Testis (tissue), 2 donors: ENCODE data around the gene AIMP1.
A peak's percentile ranks its signal among the peaks of the same experiment; 100 is the strongest.

Experiments
- POLR2A ChIP-seq: fragments of 450-650 bp; IDR thresholded peaks from one replicate; pipeline ENCODE4 v1.6.1; 2017; ENCODE audit warnings: antibody characterized with exemption, mild to moderate bottlenecking, moderate library complexity
- TF ChIP-seq, protein P1 (sequence below), 3 experiments: fragments of 450-650 bp in 2 of 3; fragments of 200-600 bp in 1 of 3; sonication (generic) in 1 of 3; IDR thresholded peaks; one replicate each; pipeline ENCODE4 v1.5.1; 2016 to 2019; ENCODE audit warnings: antibody characterized with exemption in 3 of 3, mild to moderate bottlenecking in 2 of 3, moderate library complexity in 1 of 3

- TF ChIP-seq, protein P1, sequence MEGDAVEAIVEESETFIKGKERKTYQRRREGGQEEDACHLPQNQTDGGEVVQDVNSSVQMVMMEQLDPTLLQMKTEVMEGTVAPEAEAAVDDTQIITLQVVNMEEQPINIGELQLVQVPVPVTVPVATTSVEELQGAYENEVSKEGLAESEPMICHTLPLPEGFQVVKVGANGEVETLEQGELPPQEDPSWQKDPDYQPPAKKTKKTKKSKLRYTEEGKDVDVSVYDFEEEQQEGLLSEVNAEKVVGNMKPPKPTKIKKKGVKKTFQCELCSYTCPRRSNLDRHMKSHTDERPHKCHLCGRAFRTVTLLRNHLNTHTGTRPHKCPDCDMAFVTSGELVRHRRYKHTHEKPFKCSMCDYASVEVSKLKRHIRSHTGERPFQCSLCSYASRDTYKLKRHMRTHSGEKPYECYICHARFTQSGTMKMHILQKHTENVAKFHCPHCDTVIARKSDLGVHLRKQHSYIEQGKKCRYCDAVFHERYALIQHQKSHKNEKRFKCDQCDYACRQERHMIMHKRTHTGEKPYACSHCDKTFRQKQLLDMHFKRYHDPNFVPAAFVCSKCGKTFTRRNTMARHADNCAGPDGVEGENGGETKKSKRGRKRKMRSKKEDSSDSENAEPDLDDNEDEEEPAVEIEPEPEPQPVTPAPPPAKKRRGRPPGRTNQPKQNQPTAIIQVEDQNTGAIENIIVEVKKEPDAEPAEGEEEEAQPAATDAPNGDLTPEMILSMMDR (IDR thresholded peaks at IDR 0.05), result peak in 2 of 3 experiments; percentile 15 to 49
- TF ChIP-seq POLR2A, result no peak
Observed at GRCh38 chr4:106329041-106329618, 12.8 kb downstream of the AIMP1 start.
